ENCODE measurements around the gene BCAT1. TPM values are rescaled to one million over a fixed set of nuclear protein-coding genes. Genes with fewer than 3 reads are reported as not detected.

The BCAT1 gene
- total and polyA plus RNA-seq, 2 donors (not counting 3 experiments of a cell fraction or from before 2014, with no cell fraction given) = 21.6 to 267 TPM

- POLR2A ChIA-PET = no interaction called here
- Histone ChIP-seq H3K27ac (ENCODE audit: insufficient read depth, low read depth, low read length) (no peak overlapping the region), H3K36me3 (ENCODE audit: control insufficient read depth in 2 of 2, extremely low read depth in 1 of 2, insufficient read depth in 2 of 2, low read length in 2 of 2) (peaks cover 0 to 2% of the 10 kb centered on the region in 2 experiments), H3K9me3 (replicated peaks; ENCODE audit: control insufficient read depth, insufficient read depth, low read length) (no peaks in the 10 kb centered on the region), H3K9me1 (replicated peaks; ENCODE audit: control insufficient read depth, extremely low read depth, insufficient read depth, low read length) (no peaks in the 10 kb centered on the region), H2AFZ (ENCODE audit: low read depth, low read length) (no peak overlapping the region), H3K4me1 (ENCODE audit: control insufficient read depth, extremely low read depth, insufficient read depth, low read length) (peaks cover 44% of the 10 kb centered on the region), H3K4me3 (replicated peaks in 1 of 3; ENCODE audit: insufficient read depth in 1 of 3, low read depth in 1 of 3, low read length in 3 of 3) (no peak overlapping the region), H3K9ac (replicated peaks; ENCODE audit: extremely low read depth, insufficient read depth, low read length) (no peak overlapping the region), H3K4me2 (ENCODE audit: insufficient read depth, low read length) (peak overlapping the region; percentile 8), H4K20me1 (replicated peaks; ENCODE audit: control insufficient read depth, extremely low read depth, insufficient read depth, low read length) (no peaks in the 10 kb centered on the region), H3K27me3 (ENCODE audit: control insufficient read depth in 2 of 2, insufficient read depth in 2 of 2, low read length in 2 of 2) (no peaks in the 10 kb centered on the region), H3K79me2 (ENCODE audit: control insufficient read depth, insufficient read depth, low read length) (peaks cover 81% of the 10 kb centered on the region)
- TF ChIP-seq MYC (IDR thresholded peaks at IDR 0.05; ENCODE audit: low read depth, low read length) (no peak), JUN (IDR thresholded peaks at IDR 0.05; ENCODE audit: borderline replicate concordance, insufficient read depth, insufficient read length, low read depth) (no peak), EZH2 (IDR thresholded peaks at IDR 0.05; ENCODE audit: borderline replicate concordance, low read depth, low read length, severe bottlenecking) (no peak), CTCF (IDR thresholded peaks at IDR 0.05; ENCODE audit: extremely low read depth in 1 of 2, insufficient read depth in 1 of 2, low read depth in 1 of 2, low read length in 2 of 2) (no peak), POLR2A (IDR thresholded peaks at IDR 0.05; ENCODE audit: low read depth, low read length) (no peak), POLR2AphosphoS5 (IDR thresholded peaks at IDR 0.05; ENCODE audit: insufficient read depth, low read depth, low read length) (no peak), FOS (IDR thresholded peaks at IDR 0.05; ENCODE audit: borderline replicate concordance, insufficient read depth, low read length) (no peak), GATA2 (IDR thresholded peaks at IDR 0.05; ENCODE audit: insufficient read depth, insufficient read length, low read depth, low read length) (no peak), MAX (IDR thresholded peaks at IDR 0.05; ENCODE audit: insufficient read depth, insufficient read length) (no peak)
- FAIRE-seq (no peak), DNase-seq (ENCODE audit: low read depth, low spot score) (peak; percentile 60)
- CTCF ChIA-PET = interaction anchor here (1.3 kb wide), 1 partner anchor 9 kb away, joined by 7 read pairs; no protein-coding TSS in a partner anchor
- dilution Hi-C loops (cut with MboI; ENCODE audit: extremely low pct_ligation_motif_present, low sequenced_read_pairs) (no loop called here), intact Hi-C loops (cut with micrococcal nuclease) (no loop called here)
- no TSS peak for BruUV-seq (replicated peaks)
Measured at GRCh38 chr12:24918596-24918995, 30.3 kb downstream of the BCAT1 start.
